Spleen (tissue), 7 donors: ENCODE results near the gene KL.

Experiments
- POLR2A ChIP-seq, 3 donors: fragments of 450-650 bp; IDR thresholded peaks; one replicate each; pipeline ENCODE4 v1.5.1; 2017; ENCODE audit warnings: antibody characterized with exemption in 3 of 3, mild to moderate bottlenecking in 1 of 3
- POLR2AphosphoS5 ChIP-seq, 3 donors: sonication (generic); formaldehyde crosslinking; IDR thresholded peaks; one replicate each; pipeline ENCODE4 v1.5.1; 2017; ENCODE audit warnings: antibody characterized with exemption in 3 of 3
- TF ChIP-seq, protein P1 (sequence below), 11 experiments: fragments of 200-600 bp in 7 of 11; fragments of 450-650 bp in 4 of 11; sonication (generic) in 4 of 11; IDR thresholded peaks in 8 of 11; conservative IDR thresholded peaks in 3 of 11; 1 replicate in 7 of 11; 2 replicates in 4 of 11; pipeline versions ENCODE4 v1.4.0 to v1.8.0; 2016 to 2021; ENCODE audit warnings: antibody characterized with exemption in 11 of 11, inconsistent platforms in 4 of 11, mild to moderate bottlenecking in 1 of 11
- donor health status: DM: no; HTN: no; CAD: no; lungs with moderate emphysema.
- donor health status: DM: no; HTN: no; CAD: no.
- donor health status: DM: no; HTN: no; CAD: no.

DNA sequence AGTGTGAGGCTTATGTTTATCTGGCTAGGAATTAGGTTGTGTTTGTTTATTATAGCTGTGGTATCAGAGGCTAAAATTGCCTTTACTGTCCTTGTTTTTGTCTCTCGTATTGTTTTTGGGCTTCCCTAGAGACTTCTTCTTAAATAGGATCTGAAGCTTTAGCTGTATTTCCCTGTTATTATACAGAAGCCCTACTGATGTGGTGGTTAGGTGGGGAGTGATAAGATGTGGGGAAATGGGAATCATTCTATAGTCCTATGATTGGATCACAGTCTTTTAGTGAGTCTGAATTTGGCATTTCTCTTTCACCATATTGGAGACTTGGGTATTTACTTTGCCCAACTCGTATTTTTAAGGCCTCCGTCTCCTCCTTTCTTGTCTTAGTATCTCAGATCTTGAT, 8.3 kb upstream of the KL start:
- TF ChIP-seq, protein P1, sequence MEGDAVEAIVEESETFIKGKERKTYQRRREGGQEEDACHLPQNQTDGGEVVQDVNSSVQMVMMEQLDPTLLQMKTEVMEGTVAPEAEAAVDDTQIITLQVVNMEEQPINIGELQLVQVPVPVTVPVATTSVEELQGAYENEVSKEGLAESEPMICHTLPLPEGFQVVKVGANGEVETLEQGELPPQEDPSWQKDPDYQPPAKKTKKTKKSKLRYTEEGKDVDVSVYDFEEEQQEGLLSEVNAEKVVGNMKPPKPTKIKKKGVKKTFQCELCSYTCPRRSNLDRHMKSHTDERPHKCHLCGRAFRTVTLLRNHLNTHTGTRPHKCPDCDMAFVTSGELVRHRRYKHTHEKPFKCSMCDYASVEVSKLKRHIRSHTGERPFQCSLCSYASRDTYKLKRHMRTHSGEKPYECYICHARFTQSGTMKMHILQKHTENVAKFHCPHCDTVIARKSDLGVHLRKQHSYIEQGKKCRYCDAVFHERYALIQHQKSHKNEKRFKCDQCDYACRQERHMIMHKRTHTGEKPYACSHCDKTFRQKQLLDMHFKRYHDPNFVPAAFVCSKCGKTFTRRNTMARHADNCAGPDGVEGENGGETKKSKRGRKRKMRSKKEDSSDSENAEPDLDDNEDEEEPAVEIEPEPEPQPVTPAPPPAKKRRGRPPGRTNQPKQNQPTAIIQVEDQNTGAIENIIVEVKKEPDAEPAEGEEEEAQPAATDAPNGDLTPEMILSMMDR (IDR thresholded peaks at IDR 0.05 in 8 of 11, conservative IDR thresholded peaks at IDR 0.05 in 3 of 11) = no peak
- TF ChIP-seq POLR2A (IDR thresholded peaks at IDR 0.05) (no peak), POLR2AphosphoS5 (IDR thresholded peaks at IDR 0.05) (no peak)
